Spleen (tissue), 7 donors: ENCODE measurements around the gene HMCN1.

Source experiments
- POLR2A ChIP-seq, 3 donors: fragments of 450-650 bp; IDR thresholded peaks; one replicate each; pipeline ENCODE4 v1.5.1; 2017; ENCODE audit warnings: antibody characterized with exemption in 3 of 3, mild to moderate bottlenecking in 1 of 3
- TF ChIP-seq, protein P1 (sequence below), 11 experiments: fragments of 200-600 bp in 7 of 11; fragments of 450-650 bp in 4 of 11; sonication (generic) in 4 of 11; IDR thresholded peaks in 8 of 11; conservative IDR thresholded peaks in 3 of 11; 1 replicate in 7 of 11; 2 replicates in 4 of 11; pipeline versions ENCODE4 v1.4.0 to v1.8.0; 2016 to 2021; ENCODE audit warnings: antibody characterized with exemption in 11 of 11, inconsistent platforms in 4 of 11, mild to moderate bottlenecking in 1 of 11
- donor health status: DM: no; HTN: no; CAD: no; lungs with moderate emphysema.
- donor health status: DM: no; HTN: no; CAD: no.
- donor health status: DM: no; HTN: no; CAD: no.

DNA sequence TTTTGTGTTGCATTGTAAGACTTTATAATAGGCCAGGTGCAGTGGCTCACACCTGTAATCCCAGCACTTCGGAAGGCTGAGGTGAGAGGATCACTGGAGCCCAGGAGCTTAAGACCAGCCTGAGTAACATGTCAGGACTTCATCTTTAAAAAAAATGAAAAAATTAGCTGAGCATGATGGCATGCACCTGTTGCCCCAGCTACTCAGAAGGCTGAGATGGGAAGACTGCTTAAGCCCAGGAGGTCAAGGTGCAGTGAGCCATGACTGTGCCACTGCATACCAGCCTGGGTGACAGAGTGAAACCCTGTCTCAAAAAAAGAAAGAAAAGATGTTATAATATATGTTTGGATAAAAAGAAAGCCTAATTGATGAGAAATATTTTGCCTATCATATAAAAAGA lies 34.9 kb downstream of the HMCN1 start:
- TF ChIP-seq, protein P1, sequence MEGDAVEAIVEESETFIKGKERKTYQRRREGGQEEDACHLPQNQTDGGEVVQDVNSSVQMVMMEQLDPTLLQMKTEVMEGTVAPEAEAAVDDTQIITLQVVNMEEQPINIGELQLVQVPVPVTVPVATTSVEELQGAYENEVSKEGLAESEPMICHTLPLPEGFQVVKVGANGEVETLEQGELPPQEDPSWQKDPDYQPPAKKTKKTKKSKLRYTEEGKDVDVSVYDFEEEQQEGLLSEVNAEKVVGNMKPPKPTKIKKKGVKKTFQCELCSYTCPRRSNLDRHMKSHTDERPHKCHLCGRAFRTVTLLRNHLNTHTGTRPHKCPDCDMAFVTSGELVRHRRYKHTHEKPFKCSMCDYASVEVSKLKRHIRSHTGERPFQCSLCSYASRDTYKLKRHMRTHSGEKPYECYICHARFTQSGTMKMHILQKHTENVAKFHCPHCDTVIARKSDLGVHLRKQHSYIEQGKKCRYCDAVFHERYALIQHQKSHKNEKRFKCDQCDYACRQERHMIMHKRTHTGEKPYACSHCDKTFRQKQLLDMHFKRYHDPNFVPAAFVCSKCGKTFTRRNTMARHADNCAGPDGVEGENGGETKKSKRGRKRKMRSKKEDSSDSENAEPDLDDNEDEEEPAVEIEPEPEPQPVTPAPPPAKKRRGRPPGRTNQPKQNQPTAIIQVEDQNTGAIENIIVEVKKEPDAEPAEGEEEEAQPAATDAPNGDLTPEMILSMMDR (IDR thresholded peaks at IDR 0.05 in 8 of 11, conservative IDR thresholded peaks at IDR 0.05 in 3 of 11): no peak
- TF ChIP-seq POLR2A (IDR thresholded peaks at IDR 0.05): no peak
